LNCAP (cell line): ENCODE measurements around the gene EPM2AIP1.

Experiments
- CTCF ChIP-seq: fragments of 450-650 bp; IDR thresholded peaks from 2 replicates; pipeline ENCODE4 v1.5.1; 2017; ENCODE audit warnings: mild to moderate bottlenecking

The EPM2AIP1 gene

DNA sequence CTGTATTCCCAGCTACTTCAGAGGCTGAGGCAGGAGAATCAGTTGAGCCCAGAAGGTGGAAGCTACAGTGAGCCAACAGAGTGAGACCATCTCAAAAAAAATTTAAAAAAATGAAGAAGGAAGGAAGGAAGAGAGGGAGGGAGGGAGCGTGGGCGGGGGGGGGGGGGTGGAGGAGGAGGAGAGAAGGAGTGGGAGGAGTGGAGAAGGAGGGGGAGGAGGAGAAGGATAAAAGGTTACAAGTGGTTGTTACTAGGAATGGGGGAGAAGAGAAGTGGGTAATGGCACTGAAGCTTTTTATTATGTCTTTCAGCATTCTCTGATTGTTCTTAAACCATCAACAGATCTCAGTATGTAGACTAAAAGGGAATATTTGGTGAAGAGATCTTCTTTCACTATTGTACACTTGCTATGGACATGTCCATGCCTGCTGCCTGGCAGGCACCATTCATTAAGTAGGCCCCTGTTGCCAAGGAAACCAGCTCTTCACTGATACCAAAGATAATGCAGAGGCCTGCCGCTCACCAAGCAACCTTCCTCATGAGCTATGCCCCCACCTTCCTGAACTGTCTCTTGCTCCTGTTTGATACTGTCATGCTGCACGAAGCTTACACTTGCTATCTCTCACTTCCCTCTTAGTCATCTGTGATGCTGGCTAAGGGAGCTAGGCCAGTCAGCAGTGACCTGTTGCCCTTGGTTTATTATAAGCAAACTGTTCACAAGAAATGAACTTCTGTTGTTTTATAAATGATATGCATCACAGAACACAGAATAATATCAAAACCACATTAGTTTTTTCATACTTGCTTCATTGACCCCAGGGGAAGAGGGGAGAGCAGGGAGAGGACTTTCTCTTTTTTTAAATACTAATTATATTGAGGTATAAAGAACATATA lies 23.1 kb downstream of the EPM2AIP1 start:
- TF ChIP-seq CTCF = no peak

DNA sequence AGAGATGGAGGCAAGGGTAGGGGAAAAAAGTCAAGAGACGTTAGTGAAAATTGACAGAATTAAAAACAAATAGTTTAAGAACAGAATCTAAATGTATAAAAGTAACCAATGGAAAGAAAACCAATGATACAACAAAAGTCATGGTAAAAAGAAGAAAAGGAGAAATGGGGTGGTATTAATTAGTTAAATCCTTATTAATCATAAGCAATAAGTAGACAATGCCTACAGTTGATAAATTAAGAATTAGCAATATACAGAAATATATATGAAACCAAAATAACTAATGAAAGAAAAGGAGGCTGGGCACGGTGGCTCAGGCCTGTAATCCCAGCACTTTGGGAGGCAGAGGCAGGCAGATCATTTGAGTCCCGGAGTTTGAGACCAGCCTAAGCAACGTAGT lies 23.8 kb downstream of the EPM2AIP1 start:
- TF ChIP-seq CTCF = no peak

GRCh38 chr3:36965440-36965839 lies 27.5 kb downstream of the EPM2AIP1 start:
- TF ChIP-seq CTCF = no peak

DNA sequence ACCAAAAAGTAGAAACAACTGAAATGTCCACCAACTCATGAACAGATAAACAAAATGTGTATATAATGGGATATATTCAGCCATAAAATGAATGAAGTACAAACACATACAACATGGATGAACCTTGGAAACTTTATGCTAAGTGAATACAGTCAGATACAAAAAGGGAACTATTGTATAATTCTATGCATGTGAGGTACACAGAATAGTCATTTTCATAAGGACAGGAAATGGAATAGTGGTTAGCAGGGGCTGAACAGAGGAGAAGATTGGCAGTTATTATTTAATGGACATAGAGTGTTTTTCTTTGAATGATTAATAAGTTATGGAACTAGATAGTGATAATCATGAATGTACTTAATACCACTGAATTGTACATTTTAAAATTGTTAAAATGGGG lies 28.1 kb downstream of the EPM2AIP1 start:
- no peak for TF ChIP-seq CTCF

- no peak for TF ChIP-seq CTCF
Observed at GRCh38 chr3:36964331-36964730, 28.6 kb downstream of the EPM2AIP1 start.

DNA sequence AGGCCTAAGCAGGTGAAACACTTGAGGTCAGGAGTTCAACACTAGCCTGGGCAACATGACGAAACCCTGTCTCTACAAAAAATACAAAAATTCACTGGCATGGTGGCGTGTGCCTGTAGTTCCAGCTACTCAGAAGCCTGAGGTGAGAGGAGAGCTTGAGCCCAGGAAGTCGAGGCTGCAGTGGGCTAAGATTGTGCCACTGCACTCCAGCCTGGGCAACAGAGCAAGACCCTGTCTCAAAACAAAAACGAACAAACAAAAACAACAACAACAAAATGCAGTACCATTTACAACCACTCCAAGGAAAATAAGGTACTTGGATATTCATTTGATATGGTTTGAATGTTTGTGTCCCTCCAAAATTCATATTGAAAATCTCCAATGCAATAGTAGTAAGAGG lies 32.4 kb downstream of the EPM2AIP1 start:
- no peak for TF ChIP-seq CTCF

DNA sequence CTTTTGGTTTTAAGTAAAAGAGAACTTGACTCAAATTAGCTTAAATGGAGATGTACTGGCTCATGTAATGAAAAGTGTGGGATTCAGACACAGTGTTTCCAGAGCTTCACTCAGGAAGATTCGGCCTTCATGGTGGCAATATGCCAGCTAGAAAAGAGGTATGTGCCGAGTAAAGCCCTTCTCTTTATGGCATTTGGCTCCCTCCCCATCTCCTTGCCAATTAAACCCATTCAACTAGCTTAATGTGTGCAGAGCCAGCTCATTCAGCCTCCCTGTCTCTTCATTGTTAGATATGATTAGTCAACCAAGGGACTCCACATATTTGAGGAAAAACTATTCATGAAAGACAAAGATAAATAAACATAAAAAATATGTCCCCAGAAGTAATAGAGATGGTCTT lies 33.1 kb downstream of the EPM2AIP1 start:
- no peak for TF ChIP-seq CTCF
